ENCODE measurements around the gene RALGAPA2. TPM values are rescaled to one million over a fixed set of nuclear protein-coding genes. Genes with fewer than 3 reads are reported as not detected.

Gene RALGAPA2
- total and polyA plus RNA-seq, 9 donors, result 8.4 to 31.7 (median 19.9) TPM

GRCh38 chr20:20664795-20665589 lies 47.5 kb downstream of the RALGAPA2 start:
- WGBS, 3 donors, result 59 to 75% (median 62%) methylated on average over 2 of the region's 2 CpGs
- no peak for TF ChIP-seq POLR2A (IDR thresholded peaks at IDR 0.05)
- no peak for TF ChIP-seq EP300 (IDR thresholded peaks at IDR 0.05)
- TF ChIP-seq CTCF (IDR thresholded peaks at IDR 0.05), result no peak
- no peaks in the 10 kb centered on the region for H3K9me3 ChIP-seq
- H3K36me3 ChIP-seq, result no peaks in the 10 kb centered on the region
- peaks cover 5% of the 10 kb centered on the region for H3K4me1 ChIP-seq (ENCODE audit: insufficient read depth)
- H3K4me3 ChIP-seq, result no peak overlapping the region
- no peak for DNase-seq
- intact Hi-C loops (cut with DNase I), result loop anchor here in 2 of 4 donors (10.0 kb wide), 1 partner anchor 160 kb away; no protein-coding TSS in a partner anchor
- no peak overlapping the region for H3K27ac ChIP-seq
- H3K27me3 ChIP-seq, result no peaks in the 10 kb centered on the region

GRCh38 chr20:20663841-20664240 lies 48.6 kb downstream of the RALGAPA2 start:
- 41 to 67% (median 51%) methylated on average over 3 of the region's 3 CpGs for WGBS, 3 donors
- Histone ChIP-seq H3K27ac (no peak overlapping the region), H3K27me3 (no peaks in the 10 kb centered on the region), H3K4me1 (ENCODE audit: insufficient read depth) (peaks cover 7% of the 10 kb centered on the region), H3K9me3 (no peaks in the 10 kb centered on the region), H3K4me3 (no peak overlapping the region), H3K36me3 (no peaks in the 10 kb centered on the region)
- intact Hi-C loops (cut with DNase I), result loop anchor here in 2 of 4 donors (10.0 kb wide), 1 partner anchor 161 kb away; no protein-coding TSS in a partner anchor
- no peak for DNase-seq
- no peak for TF ChIP-seq POLR2A (IDR thresholded peaks at IDR 0.05)
- no peak for TF ChIP-seq EP300 (IDR thresholded peaks at IDR 0.05)
- no peak for TF ChIP-seq CTCF (IDR thresholded peaks at IDR 0.05)

- TF ChIP-seq CTCF (IDR thresholded peaks at IDR 0.05) (no peak), POLR2A (IDR thresholded peaks at IDR 0.05) (no peak), EP300 (IDR thresholded peaks at IDR 0.05) (no peak)
- H3K4me3 ChIP-seq, result no peak overlapping the region
- H3K36me3 ChIP-seq, result no peaks in the 10 kb centered on the region
- 23 to 24% (median 23%) methylated on average over 4 of the region's 4 CpGs for WGBS, 3 donors
- intact Hi-C loops (cut with DNase I), result no loop called here
- no peaks in the 10 kb centered on the region for H3K27me3 ChIP-seq
- DNase-seq, result no peak
- H3K27ac ChIP-seq, result no peak overlapping the region
- peaks cover 8% of the 10 kb centered on the region for H3K4me1 ChIP-seq (ENCODE audit: insufficient read depth)
- H3K9me3 ChIP-seq, result no peaks in the 10 kb centered on the region
Measured at GRCh38 chr20:20658871-20659431, 53.5 kb downstream of the RALGAPA2 start.

- DNase-seq, result no peak
- no peak for TF ChIP-seq CTCF (IDR thresholded peaks at IDR 0.05)
- TF ChIP-seq EP300 (IDR thresholded peaks at IDR 0.05), result no peak
- TF ChIP-seq POLR2A (IDR thresholded peaks at IDR 0.05), result no peak
- intact Hi-C loops (cut with DNase I), result no loop called here
Measured at GRCh38 chr20:20658123-20658522, 54.3 kb downstream of the RALGAPA2 start.

More at GRCh38 chr20:20658123-20658522, 54.3 kb downstream of the RALGAPA2 start:
- H3K9me3 ChIP-seq, result no peaks in the 10 kb centered on the region
- H3K36me3 ChIP-seq, result no peaks in the 10 kb centered on the region
- H3K27ac ChIP-seq, result no peak overlapping the region
- no peaks in the 10 kb centered on the region for H3K27me3 ChIP-seq
- no peak overlapping the region for H3K4me3 ChIP-seq
- peaks cover 6% of the 10 kb centered on the region for H3K4me1 ChIP-seq (ENCODE audit: insufficient read depth)

Data from ovary (tissue), 9 donors.